Sigmoid colon (tissue), 7 donors: ENCODE measurements around the gene BMX. TPM values are rescaled to one million over a fixed set of nuclear protein-coding genes. Genes with fewer than 3 reads are reported as not detected.

Experiments used
- DNase-seq: peaks from one replicate; pipeline ENCODE4 v3.0.0-alpha.2; 2019
- H3K27ac ChIP-seq, 4 donors: fragments of 200-600 bp; sonication (generic); one replicate each; pipeline ENCODE4 v1.5.1; 2016 to 2019; ENCODE audit warnings: mild to moderate bottlenecking in 1 of 4
- H3K27me3 ChIP-seq, 3 donors: fragments of 200-600 bp; sonication (generic); one replicate each; pipeline ENCODE4 v1.5.1; 2019; ENCODE audit warnings: mild to moderate bottlenecking in 1 of 3
- H3K36me3 ChIP-seq, 4 donors: fragments of 200-600 bp; sonication (generic); one replicate each; pipeline ENCODE4 v1.5.1; 2016 to 2019
- H3K4me1 ChIP-seq, 4 donors: fragments of 200-600 bp; sonication (generic); one replicate each; pipeline ENCODE4 v1.5.1; 2017 to 2019
- H3K4me3 ChIP-seq, 4 donors: fragments of 200-600 bp; sonication (generic); one replicate each; pipeline ENCODE4 v1.5.1; 2017 to 2019; ENCODE audit warnings: mild to moderate bottlenecking in 2 of 4, moderate library complexity in 1 of 4
- H3K9me3 ChIP-seq, 4 donors: fragments of 200-600 bp in 3 of 4; sonication (generic) in 3 of 4; one replicate each; pipeline versions ENCODE4 v1.5.1 to v1.6.1; 2013 to 2019
- EP300 ChIP-seq, 4 donors: sonication (generic); formaldehyde crosslinking; IDR thresholded peaks; one replicate each; pipeline ENCODE4 v1.6.1; 2017; ENCODE audit warnings: antibody characterized with exemption in 4 of 4
- POLR2A ChIP-seq, 2 donors: fragments of 450-650 bp; IDR thresholded peaks; one replicate each; pipeline ENCODE4 v1.6.1; 2016; ENCODE audit warnings: antibody characterized with exemption in 2 of 2, mild to moderate bottlenecking in 2 of 2, moderate library complexity in 2 of 2
- POLR2AphosphoS5 ChIP-seq, 4 donors: sonication (generic); formaldehyde crosslinking; IDR thresholded peaks; one replicate each; pipeline ENCODE4 v1.6.1; 2017; ENCODE audit warnings: antibody characterized with exemption in 4 of 4
- WGBS, 2 donors: extraction: QIAGEN DNeasy Blood & Tissue Kit; methylation state at CpG; one replicate each; pipeline ENCODE4 v1.1.7; 2013; 5-methylcytosine and 5-hydroxymethylcytosine counted together
- intact Hi-C: fragments of 100-400 bp; cut with DNase I; formaldehyde crosslinking; loops from one replicate; pipeline ENCODE4 v1.15.1; 2023
- polyA plus RNA-seq, 3 donors: library from polyadenylated mRNA; stranded (reverse); fragments of 200-250 nt; gene quantifications; one replicate each; pipeline ENCODE4 v1.2.3, GENCODE V29; 2013
- total RNA-seq, 4 donors: library from RNA; depleted of rRNA; stranded (reverse); fragments of >200 nt; gene quantifications; one replicate each; pipeline ENCODE4 v1.1.0, GENCODE V29; 2016
- TF ChIP-seq, protein P1 (sequence below), 4 experiments: fragments of 450-650 bp in 3 of 4; fragments of 200-600 bp in 1 of 4; IDR thresholded peaks; one replicate each; pipeline ENCODE4 v1.5.1; 2016 to 2019; ENCODE audit warnings: antibody characterized with exemption in 4 of 4, mild to moderate bottlenecking in 3 of 4, moderate library complexity in 2 of 4
- donor health status: healthy with polysubstance abuse.
- donor health status: Bipolar disorder and iron deficiency.
- donor health status: healthy.

BMX gene
- total and polyA plus RNA-seq, 7 donors = 0.68 to 4.8 (median 2.5) TPM

DNA sequence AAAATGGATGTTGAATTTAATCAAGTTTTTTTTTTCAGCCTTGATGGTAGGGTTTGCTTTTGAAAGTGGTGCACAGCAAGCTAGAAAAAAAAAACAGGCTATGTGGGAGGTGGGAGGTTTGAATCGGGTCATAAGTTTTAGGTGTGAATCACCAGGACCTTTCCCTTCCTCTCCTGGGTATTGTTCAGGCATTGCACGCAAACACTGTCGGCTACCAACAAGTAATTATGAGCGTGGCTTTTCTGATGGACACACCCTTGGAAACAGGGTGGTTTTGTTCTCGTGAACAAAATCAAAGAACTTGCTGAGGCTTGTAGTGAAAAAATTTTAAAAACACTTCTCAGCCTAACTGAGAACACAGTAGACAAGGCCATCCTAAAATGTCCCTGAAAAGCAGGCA is 25.6 kb upstream of the BMX start:
- H3K4me3 ChIP-seq = no peak overlapping the region
- no peak overlapping the region for H3K27ac ChIP-seq
- no peaks in the 10 kb centered on the region for H3K4me1 ChIP-seq
- TF ChIP-seq POLR2AphosphoS5 (IDR thresholded peaks at IDR 0.05) (no peak), POLR2A (IDR thresholded peaks at IDR 0.05) (no peak), EP300 (IDR thresholded peaks at IDR 0.05) (no peak)
- TF ChIP-seq, protein P1, sequence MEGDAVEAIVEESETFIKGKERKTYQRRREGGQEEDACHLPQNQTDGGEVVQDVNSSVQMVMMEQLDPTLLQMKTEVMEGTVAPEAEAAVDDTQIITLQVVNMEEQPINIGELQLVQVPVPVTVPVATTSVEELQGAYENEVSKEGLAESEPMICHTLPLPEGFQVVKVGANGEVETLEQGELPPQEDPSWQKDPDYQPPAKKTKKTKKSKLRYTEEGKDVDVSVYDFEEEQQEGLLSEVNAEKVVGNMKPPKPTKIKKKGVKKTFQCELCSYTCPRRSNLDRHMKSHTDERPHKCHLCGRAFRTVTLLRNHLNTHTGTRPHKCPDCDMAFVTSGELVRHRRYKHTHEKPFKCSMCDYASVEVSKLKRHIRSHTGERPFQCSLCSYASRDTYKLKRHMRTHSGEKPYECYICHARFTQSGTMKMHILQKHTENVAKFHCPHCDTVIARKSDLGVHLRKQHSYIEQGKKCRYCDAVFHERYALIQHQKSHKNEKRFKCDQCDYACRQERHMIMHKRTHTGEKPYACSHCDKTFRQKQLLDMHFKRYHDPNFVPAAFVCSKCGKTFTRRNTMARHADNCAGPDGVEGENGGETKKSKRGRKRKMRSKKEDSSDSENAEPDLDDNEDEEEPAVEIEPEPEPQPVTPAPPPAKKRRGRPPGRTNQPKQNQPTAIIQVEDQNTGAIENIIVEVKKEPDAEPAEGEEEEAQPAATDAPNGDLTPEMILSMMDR (IDR thresholded peaks at IDR 0.05) = no peak
- intact Hi-C loops = no loop called here
- no peaks in the 10 kb centered on the region for H3K9me3 ChIP-seq
- H3K36me3 ChIP-seq = peaks cover 0 to 6% (median 0%) of the 10 kb centered on the region in 4 donors
- H3K27me3 ChIP-seq = no peaks in the 10 kb centered on the region
- WGBS, 2 donors = 11 to 59% methylated on average over 5 of the region's 5 CpGs
- DNase-seq = no peak

DNA sequence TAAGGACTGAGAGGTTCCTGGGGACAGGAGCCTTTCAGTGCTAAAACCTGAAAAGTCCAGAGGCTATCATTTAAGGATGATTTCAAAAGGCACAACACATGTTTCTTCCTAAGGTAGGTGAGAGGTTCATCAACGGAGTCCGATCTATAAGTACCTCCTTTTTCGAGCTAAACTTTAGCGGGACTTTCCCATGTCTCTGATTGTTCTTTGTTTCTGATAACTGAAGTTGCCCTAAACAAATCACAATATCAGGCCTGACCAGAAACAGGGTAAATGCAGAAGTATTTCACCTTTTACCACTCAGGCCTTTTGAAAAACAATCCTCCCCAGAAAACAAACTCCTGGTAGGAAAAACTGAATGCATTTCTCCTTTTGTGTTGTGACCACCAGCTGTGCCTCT is 25.1 kb upstream of the BMX start:
- no peak for DNase-seq
- no peaks in the 10 kb centered on the region for H3K27me3 ChIP-seq
- H3K27ac ChIP-seq = no peak overlapping the region
- WGBS, 2 donors = 88% methylated on average over 4 of the region's 4 CpGs
- H3K4me3 ChIP-seq = no peak overlapping the region
- H3K9me3 ChIP-seq = no peaks in the 10 kb centered on the region
- intact Hi-C loops = no loop called here
- H3K36me3 ChIP-seq = peaks cover 0 to 6% (median 0%) of the 10 kb centered on the region in 4 donors
- no peaks in the 10 kb centered on the region for H3K4me1 ChIP-seq
- no peak for TF ChIP-seq POLR2A (IDR thresholded peaks at IDR 0.05)
- TF ChIP-seq, protein P1 (IDR thresholded peaks at IDR 0.05) = no peak

DNA sequence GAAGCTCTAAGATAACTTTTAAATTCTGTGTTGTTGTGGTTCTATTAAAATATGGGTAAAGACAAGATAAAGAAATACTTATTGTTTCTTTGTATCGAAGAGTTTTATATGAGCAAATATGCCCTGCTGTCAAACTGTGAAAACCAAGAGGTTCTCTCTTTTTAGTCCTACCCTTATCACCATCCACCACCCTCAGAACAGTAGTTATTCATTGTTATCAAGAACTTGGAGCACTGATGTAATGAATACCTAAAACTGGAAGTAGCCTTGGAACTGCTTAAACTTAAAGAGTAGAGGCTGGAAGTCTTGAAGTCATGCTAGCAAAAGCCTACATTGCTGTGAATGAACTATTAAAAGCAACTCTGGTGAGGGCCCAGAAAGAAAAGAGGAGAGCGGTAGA is 16.7 kb upstream of the BMX start:
- 92 to 93% methylated on average over 2 of the region's 2 CpGs for WGBS, 2 donors
- TF ChIP-seq POLR2AphosphoS5 (IDR thresholded peaks at IDR 0.05) = no peak
- no peak for TF ChIP-seq POLR2A (IDR thresholded peaks at IDR 0.05)
- no peak for TF ChIP-seq EP300 (IDR thresholded peaks at IDR 0.05)
- TF ChIP-seq, protein P1 (IDR thresholded peaks at IDR 0.05) = no peak
- intact Hi-C loops = no loop called here
- H3K4me1 ChIP-seq = no peaks in the 10 kb centered on the region
- no peaks in the 10 kb centered on the region for H3K36me3 ChIP-seq
- H3K9me3 ChIP-seq = no peaks in the 10 kb centered on the region
- no peak overlapping the region for H3K27ac ChIP-seq
- H3K4me3 ChIP-seq = no peak overlapping the region
- no peak for DNase-seq
- no peaks in the 10 kb centered on the region for H3K27me3 ChIP-seq

DNA sequence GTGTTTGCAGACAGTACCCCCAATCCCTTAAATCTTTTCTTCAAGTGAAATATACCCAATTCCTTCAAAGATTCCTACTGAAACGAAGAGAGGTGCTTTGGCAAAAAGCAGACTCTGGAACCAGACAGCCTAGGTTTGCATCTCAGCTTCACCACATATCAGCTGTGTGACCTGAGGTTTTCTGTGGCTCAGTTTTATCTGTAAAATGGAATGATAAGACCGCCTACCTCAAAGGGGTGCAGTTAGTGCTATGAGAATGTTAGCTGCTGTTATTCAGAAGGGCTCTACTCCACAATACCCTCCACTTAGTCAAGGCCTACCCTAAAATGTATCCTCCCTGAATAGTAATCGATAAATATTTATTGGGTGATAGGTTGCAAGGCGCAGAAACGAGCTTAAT is 8.1 kb upstream of the BMX start:
- WGBS, 2 donors = 50 to 90% methylated on average over 5 of the region's 5 CpGs
- H3K27me3 ChIP-seq = no peaks in the 10 kb centered on the region
- no peaks in the 10 kb centered on the region for H3K9me3 ChIP-seq
- TF ChIP-seq POLR2A (IDR thresholded peaks at IDR 0.05) (no peak), POLR2AphosphoS5 (IDR thresholded peaks at IDR 0.05) (no peak)
- TF ChIP-seq, protein P1 (IDR thresholded peaks at IDR 0.05) = no peak
- no peaks in the 10 kb centered on the region for H3K36me3 ChIP-seq
- peaks cover 0 to 11% (median 3%) of the 10 kb centered on the region in 4 donors for H3K4me1 ChIP-seq
- no peak for DNase-seq
- H3K27ac ChIP-seq = peak overlapping the region in 3 of 4 donors; percentile 62 to 71 (median 69)
- H3K4me3 ChIP-seq = peak overlapping the region; percentile 34 to 57 (median 54)
- intact Hi-C loops = loop anchor here (2.0 to 10.0 kb wide), 2 partner anchors 158 to 182 kb away; partner anchors contain the start of gene PIGA
